K562 (cell line): ENCODE results near the gene NUP214. TPM values are rescaled to one million over a fixed set of nuclear protein-coding genes. Genes with fewer than 3 reads are reported as not detected.
A peak's percentile ranks its signal among the peaks of the same experiment; 100 is the strongest.

ENCODE experiments used
- ATAC-seq: fragments of 200-7000 bp; cut with Tn5 transposase; 3 replicates; pipeline ENCODE4 v1.9.1; 2020; ENCODE audit warnings: moderate library complexity
- BruUV-seq: library from RNA; stranded (reverse); fragments of 400-500 nt; replicated peaks from 2 replicates; lab custom pipeline; 2021; lab: Mats Ljungman, UMichigan
- CTCF ChIA-PET: fragments of 300-600 bp; formaldehyde crosslinking; extraction: SDS; loops from one replicate; lab custom pipeline; 2021; ENCODE audit warnings: low intra/inter-chr PET ratio; lab: Yijun Ruan, JAX
- POLR2A ChIA-PET: fragments of 300-600, 350-650 bp; sonication (Branson Sonifier 250); formaldehyde crosslinking; extraction: SDS; loops from one replicate; lab custom pipeline; 2021; ENCODE audit warnings: antibody characterized with exemption, inconsistent platforms; lab: Yijun Ruan, JAX
- DNase-seq, 4 experiments: peaks; one replicate each; pipeline versions ENCODE4 v3.0.0 to v3.0.0-alpha.2; 2011 to 2018; ENCODE audit warnings: low spot score in 3 of 4, mixed read lengths in 3 of 4; ENCODE audit errors: extremely low read depth in 1 of 4
- FAIRE-seq: peaks from 2 replicates; lab custom pipeline; 2011; peaks lifted over from hg19 to GRCh38; lab: Jason Lieb, UNC
- H2AFZ ChIP-seq: 2 replicates; pipeline ENCODE4 v1.6.0; 2011; ENCODE audit warnings: low read depth, low read length, control low read depth, inconsistent platforms
- H3K27ac ChIP-seq: fragments of 200-600 bp; 3 replicates; pipeline ENCODE4 v1.8.0; 2011; ENCODE audit warnings: low read depth, mild to moderate bottlenecking, control low read depth, inconsistent platforms, low read length, moderate library complexity, mixed read lengths; ENCODE audit errors: extremely low read depth
- H3K27me3 ChIP-seq, 2 experiments: fragments of 300-600 bp in 1 of 2; 2 replicates in 1 of 2; 3 replicates in 1 of 2; pipeline versions ENCODE4 v1.6.0 to v1.8.0; 2011; ENCODE audit warnings: inconsistent platforms in 2 of 2, low read length in 2 of 2, mild to moderate bottlenecking in 1 of 2, mixed read lengths in 1 of 2, moderate library complexity in 1 of 2; ENCODE audit not compliant: control insufficient read depth in 2 of 2, insufficient read depth in 2 of 2
- H3K36me3 ChIP-seq: fragments of 300-600 bp; 3 replicates; pipeline ENCODE4 v1.8.0; 2011; ENCODE audit warnings: mild to moderate bottlenecking, low read length, inconsistent platforms; ENCODE audit not compliant: control insufficient read depth, insufficient read depth
- H3K4me1 ChIP-seq, 2 experiments: fragments of 200-600 bp in 1 of 2; replicated peaks in 1 of 2; 2 replicates in 1 of 2; 3 replicates in 1 of 2; pipeline versions ENCODE4 v1.5.1 to v1.8.0; 2011; ENCODE audit warnings: inconsistent platforms in 2 of 2, low read length in 2 of 2, mild to moderate bottlenecking in 1 of 2, mixed read lengths in 1 of 2, moderate library complexity in 1 of 2; ENCODE audit not compliant: control insufficient read depth in 2 of 2, insufficient read depth in 2 of 2
- H3K4me2 ChIP-seq: 2 replicates; pipeline ENCODE4 v1.6.1; 2011; ENCODE audit warnings: low read length, control low read depth, inconsistent platforms, mixed read lengths; ENCODE audit not compliant: insufficient read depth
- H3K4me3 ChIP-seq: fragments of 200-600 bp; sonication (generic), shearing (Covaris generic); 2 replicates; pipeline ENCODE4 v1.5.1; 2016; ENCODE audit warnings: control low read depth, inconsistent platforms
- H3K79me2 ChIP-seq: fragments of 200-600 bp; 3 replicates; pipeline ENCODE4 v1.8.0; 2011; ENCODE audit warnings: low read length, inconsistent platforms; ENCODE audit not compliant: control insufficient read depth, insufficient read depth
- H3K9ac ChIP-seq, 2 experiments: 2 replicates each; pipeline versions ENCODE4 v1.6.0 to v1.6.1; 2011; ENCODE audit warnings: low read depth in 2 of 2, low read length in 2 of 2, control low read depth in 1 of 2, inconsistent platforms in 1 of 2, mild to moderate bottlenecking in 1 of 2, mixed read lengths in 1 of 2; ENCODE audit not compliant: insufficient read depth in 1 of 2
- H3K9me1 ChIP-seq: one replicate; pipeline ENCODE4 v1.6.0; 2011; ENCODE audit warnings: inconsistent platforms, mild to moderate bottlenecking, low read length, moderate library complexity; ENCODE audit not compliant: control insufficient read depth, insufficient read depth
- H3K9me3 ChIP-seq: replicated peaks from 2 replicates; pipeline ENCODE4 v1.5.1; 2011; ENCODE audit warnings: low read depth, low read length, inconsistent platforms; ENCODE audit not compliant: control insufficient read depth, insufficient read depth
- H4K20me1 ChIP-seq: replicated peaks from 2 replicates; pipeline ENCODE4 v1.6.1; 2011; ENCODE audit warnings: low read length, inconsistent platforms, mixed read lengths; ENCODE audit not compliant: control insufficient read depth, insufficient read depth
- MEF2A ChIP-seq: IDR thresholded peaks from 2 replicates; pipeline ENCODE4 v1.6.1; 2011; ENCODE audit warnings: low read depth, mild to moderate bottlenecking, low read length, moderate library complexity; ENCODE audit not compliant: control insufficient read depth
- PHF20 ChIP-seq: fragments of 450-650 bp; IDR thresholded peaks from 2 replicates; pipeline ENCODE4 v1.6.1; 2018; ENCODE audit not compliant: partially characterized antibody
- RAD51 ChIP-seq: fragments of 450-650 bp; IDR thresholded peaks from 2 replicates; pipeline ENCODE4 v1.7.1; 2016; ENCODE audit warnings: low read depth, mild to moderate bottlenecking, borderline replicate concordance
- ZNF274 ChIP-seq: IDR thresholded peaks from 2 replicates; pipeline ENCODE4 v1.6.1; 2011; ENCODE audit warnings: low read depth, mild to moderate bottlenecking, low read length, moderate library complexity, borderline replicate concordance
- ZNF785 ChIP-seq: fragments of 250-450 bp; sonication (Bioruptor Pico); IDR thresholded peaks from 2 replicates; pipeline ENCODE4 v1.4.0; 2020; ENCODE audit warnings: mild to moderate bottlenecking
- WGBS: fragments of 100-300 bp; shearing (Covaris generic); methylation state at CpG from one replicate; pipeline ENCODE4 v1.1.6; 2016; ENCODE audit warnings: low coverage, mixed read lengths; ENCODE audit not compliant: insufficient coverage; ENCODE audit errors: missing lambda C conversion rate; 5-methylcytosine and 5-hydroxymethylcytosine counted together
- in situ Hi-C: fragments of 300-500 bp; cut with MboI; formaldehyde crosslinking; loops from 4 replicates; pipeline ENCODE4 v1.15.0; 2018; ENCODE audit warnings: inconsistent platforms, mixed read lengths
- intact Hi-C: fragments of 100-400 bp; cut with micrococcal nuclease; formaldehyde crosslinking; loops from 2 replicates; pipeline ENCODE4 v1.14.2; 2022
- polyA plus RNA-seq, 8 experiments: library from polyadenylated mRNA; depleted of rRNA in 4 of 8; stranded (reverse) in 5 of 8; unstranded in 3 of 8; fragments of >200 nt; fragmentation: Nextera tagmentation in 2 of 8; fragmentation: Illumina TruSeq in 1 of 8; extraction: Ambion mirVana in 2 of 8; extraction: Trizol in 1 of 8; gene quantifications; 2 replicates each; pipeline versions ENCODE4 v1.2.1 to v1.2.3, GENCODE V29; 2011 to 2014; ENCODE audit warnings: inconsistent platforms in 1 of 8, missing spikeins in 1 of 8
- total RNA-seq, 7 experiments: library from RNA; depleted of rRNA in 6 of 7; stranded (reverse); fragments of >200 nt in 6 of 7; fragmentation: Illumina TruSeq in 2 of 7; extraction: Trizol in 2 of 7; gene quantifications; 2 replicates each; pipeline versions ENCODE4 v1.2.1 to v1.2.3, GENCODE V29; 2011 to 2021; ENCODE audit warnings: low replicate concordance in 1 of 7
- TF ChIP-seq, protein P1 (sequence below): sonication (generic); formaldehyde crosslinking; IDR thresholded peaks from 2 replicates; pipeline ENCODE4 v1.8.1; 2023; ENCODE audit warnings: mild to moderate bottlenecking, missing genetic modification reagents
- TF ChIP-seq, protein P2 (sequence below), 2 experiments: fragments of 450-650 bp in 1 of 2; sonication (generic) in 1 of 2; formaldehyde crosslinking in 1 of 2; IDR thresholded peaks in 1 of 2; conservative IDR thresholded peaks in 1 of 2; 2 replicates each; pipeline versions ENCODE4 v1.6.1 to v1.8.1; 2016 to 2023; ENCODE audit warnings: mild to moderate bottlenecking in 2 of 2, moderate library complexity in 2 of 2, inconsistent platforms in 1 of 2, missing genetic modification reagents in 1 of 2

Gene NUP214
- total and polyA plus RNA-seq, 9 of the 15 experiments (the other 6 are each of a cell fraction or from before 2014, with no cell fraction given) = 56.9 to 332 (median 97.1) TPM

DNA sequence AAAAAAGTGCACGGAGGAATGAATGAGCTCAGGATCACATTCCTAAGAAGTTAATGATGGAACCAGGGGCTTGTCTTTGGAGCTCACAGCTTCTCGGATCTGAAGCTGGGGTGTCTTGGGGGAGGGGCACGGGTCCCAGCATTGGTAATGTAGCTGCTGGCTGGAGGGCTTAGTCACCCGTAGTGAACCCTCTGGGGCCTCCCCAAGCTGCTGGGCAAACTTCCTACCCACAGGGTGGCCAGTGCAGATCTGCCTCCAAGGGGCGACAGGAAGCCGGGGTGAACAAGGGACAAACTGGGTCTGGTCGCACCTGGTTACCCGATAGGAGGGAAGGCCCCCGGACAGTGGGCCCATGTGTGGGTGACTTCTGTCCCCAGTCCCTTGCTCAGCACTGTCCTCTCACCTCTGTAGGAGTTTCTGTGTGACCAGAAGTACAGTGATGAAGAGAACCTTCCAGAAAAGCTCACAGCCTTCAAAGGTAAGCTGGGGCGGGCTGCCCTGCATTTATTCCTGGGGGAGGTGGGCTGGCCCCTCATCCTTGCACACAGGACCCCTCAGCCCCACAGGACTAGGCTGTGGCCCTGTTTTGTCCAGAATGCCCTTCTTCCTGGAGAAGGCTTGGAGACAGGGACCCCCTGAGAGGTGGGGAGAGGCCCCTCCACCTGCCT is 14.1 kb upstream of the NUP214 start:
- ChIA-PET CTCF (interaction anchor here (0.6 to 0.9 kb wide), 2 partner anchors 53 to 54 kb away, joined by 3 to 6 read pairs; no protein-coding TSS in a partner anchor), POLR2A (interaction anchor here (0.6 to 99.3 kb wide), 7 partner anchors 15 to 210 kb away, joined by 3 to 3336 read pairs (median 6); partner anchors contain the start of genes AIF1L and NUP214)
- no peak overlapping the region for H2AFZ ChIP-seq
- intact Hi-C loops (loop anchor here (5.0 kb wide), 1 partner anchor 166 kb away; the partner anchor contains the start of gene FAM78A), in situ Hi-C loops (no loop called here)
- WGBS = 4% methylated on average over 10 of the region's 10 CpGs
- BruUV-seq = no TSS peak
- no peak overlapping the region for H3K4me3 ChIP-seq
- peaks cover 89 to 98% of the 10 kb centered on the region in 2 experiments for H3K27me3 ChIP-seq
- peaks cover 33% of the 10 kb centered on the region for H4K20me1 ChIP-seq
- peak overlapping the region in 1 of 2 experiments; percentile 35; a peak in 2 of 4 replicates for H3K9ac ChIP-seq
- H3K4me2 ChIP-seq = no peak overlapping the region
- ATAC-seq (peak; percentile 0), FAIRE-seq (no peak), DNase-seq (peak in 2 of 4 experiments; percentile 67 to 68)
- no peaks in the 10 kb centered on the region for H3K9me3 ChIP-seq
- no peak overlapping the region for H3K27ac ChIP-seq
- H3K4me1 ChIP-seq = peaks cover 0 to 15% of the 10 kb centered on the region in 2 experiments; a peak in 2 of 5 replicates
- H3K9me1 ChIP-seq = peaks cover 6% of the 10 kb centered on the region
- no peaks in the 10 kb centered on the region for H3K79me2 ChIP-seq
- H3K36me3 ChIP-seq = no peaks in the 10 kb centered on the region
- TF ChIP-seq ZNF785 (CRISPR knock-in tag) = no peak
- TF ChIP-seq, protein P1, sequence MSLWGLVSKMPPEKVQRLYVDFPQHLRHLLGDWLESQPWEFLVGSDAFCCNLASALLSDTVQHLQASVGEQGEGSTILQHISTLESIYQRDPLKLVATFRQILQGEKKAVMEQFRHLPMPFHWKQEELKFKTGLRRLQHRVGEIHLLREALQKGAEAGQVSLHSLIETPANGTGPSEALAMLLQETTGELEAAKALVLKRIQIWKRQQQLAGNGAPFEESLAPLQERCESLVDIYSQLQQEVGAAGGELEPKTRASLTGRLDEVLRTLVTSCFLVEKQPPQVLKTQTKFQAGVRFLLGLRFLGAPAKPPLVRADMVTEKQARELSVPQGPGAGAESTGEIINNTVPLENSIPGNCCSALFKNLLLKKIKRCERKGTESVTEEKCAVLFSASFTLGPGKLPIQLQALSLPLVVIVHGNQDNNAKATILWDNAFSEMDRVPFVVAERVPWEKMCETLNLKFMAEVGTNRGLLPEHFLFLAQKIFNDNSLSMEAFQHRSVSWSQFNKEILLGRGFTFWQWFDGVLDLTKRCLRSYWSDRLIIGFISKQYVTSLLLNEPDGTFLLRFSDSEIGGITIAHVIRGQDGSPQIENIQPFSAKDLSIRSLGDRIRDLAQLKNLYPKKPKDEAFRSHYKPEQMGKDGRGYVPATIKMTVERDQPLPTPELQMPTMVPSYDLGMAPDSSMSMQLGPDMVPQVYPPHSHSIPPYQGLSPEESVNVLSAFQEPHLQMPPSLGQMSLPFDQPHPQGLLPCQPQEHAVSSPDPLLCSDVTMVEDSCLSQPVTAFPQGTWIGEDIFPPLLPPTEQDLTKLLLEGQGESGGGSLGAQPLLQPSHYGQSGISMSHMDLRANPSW (CRISPR knock-in tag) = peak; percentile 88
- no peak for TF ChIP-seq RAD51
- no peak for TF ChIP-seq MEF2A
- TF ChIP-seq, protein P2, sequence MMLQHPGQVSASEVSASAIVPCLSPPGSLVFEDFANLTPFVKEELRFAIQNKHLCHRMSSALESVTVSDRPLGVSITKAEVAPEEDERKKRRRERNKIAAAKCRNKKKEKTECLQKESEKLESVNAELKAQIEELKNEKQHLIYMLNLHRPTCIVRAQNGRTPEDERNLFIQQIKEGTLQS (IDR thresholded peaks at IDR 0.05) = no peak
- TF ChIP-seq, protein P2 (CRISPR knock-in tag; conservative IDR thresholded peaks at IDR 0.05) = peak; percentile 68; the same call in 1 of the 2 replicates
- TF ChIP-seq ZNF274 = no peak
- TF ChIP-seq PHF20 = no peak
